HL-60/S4 treated with retinoic acid at 250 ng/mL for 4 days and 3 days (cell line): ENCODE data around the gene RPRD1B.
"Not testable (repeated sequence)": the region's sequence is repeated elsewhere in the genome, so short reads cannot be mapped to it uniquely, and the experiment has no call there.

Experiments
- in situ Hi-C: fragments of 300-500 bp; cut with MboI; formaldehyde crosslinking; loops from 2 replicates; pipeline ENCODE4 v1.7.0; 2022; ENCODE audit warnings: low sequenced_read_pairs

RPRD1B gene

DNA sequence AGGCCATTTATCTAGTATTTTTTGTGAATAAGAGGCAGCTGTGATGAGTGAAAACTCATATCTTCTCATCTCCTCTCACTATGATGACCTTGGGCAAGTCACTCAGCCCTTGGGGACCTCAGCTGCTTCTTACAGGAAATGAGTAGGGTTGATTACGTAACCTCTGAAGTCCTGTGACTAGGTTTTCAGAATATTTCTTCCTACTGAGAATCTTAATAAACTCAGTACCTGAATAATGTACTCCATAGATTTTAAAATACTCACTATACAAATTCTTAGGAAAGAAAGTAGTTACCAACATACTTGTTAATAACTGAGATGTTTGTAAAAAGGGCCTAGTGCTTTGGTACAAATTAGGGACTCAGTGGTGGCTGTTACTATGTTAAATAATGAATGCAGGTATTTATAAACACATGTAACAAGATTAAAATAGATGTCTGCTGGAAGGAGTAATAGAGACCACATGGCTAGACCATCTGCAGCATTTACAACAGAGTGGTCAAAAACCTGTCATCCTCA is 60.9 kb downstream of the RPRD1B start:
- in situ Hi-C loops: no loop called here

GRCh38 chr20:38095017-38095686 is 61.6 kb downstream of the RPRD1B start:
- in situ Hi-C loops: no loop called here

GRCh38 chr20:38098952-38099351 is 65.4 kb downstream of the RPRD1B start:
- in situ Hi-C loops: no loop called here

DNA sequence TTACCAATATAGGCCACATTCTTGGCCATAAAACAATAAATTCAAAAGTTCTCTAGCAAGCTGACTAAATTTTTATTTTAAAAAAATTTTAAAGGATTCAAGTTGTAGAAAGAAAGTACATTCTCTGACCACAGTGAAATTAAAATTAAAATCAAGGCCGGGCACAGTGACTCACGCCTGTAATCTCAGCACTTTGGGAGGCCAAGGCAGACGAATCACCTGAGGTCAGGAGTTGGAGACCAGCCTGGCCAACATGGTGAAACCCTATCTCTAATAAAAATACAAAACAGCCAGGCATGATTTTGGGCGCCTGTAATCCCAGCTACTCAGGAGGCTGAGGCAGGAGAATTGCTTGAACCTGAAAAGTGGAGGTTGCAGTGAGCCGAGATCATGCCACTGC is 68.7 kb downstream of the RPRD1B start:
- in situ Hi-C loops: not testable (repeated sequence)

- in situ Hi-C loops: no loop called here
Observed at GRCh38 chr20:38104285-38104684, 70.7 kb downstream of the RPRD1B start.

DNA sequence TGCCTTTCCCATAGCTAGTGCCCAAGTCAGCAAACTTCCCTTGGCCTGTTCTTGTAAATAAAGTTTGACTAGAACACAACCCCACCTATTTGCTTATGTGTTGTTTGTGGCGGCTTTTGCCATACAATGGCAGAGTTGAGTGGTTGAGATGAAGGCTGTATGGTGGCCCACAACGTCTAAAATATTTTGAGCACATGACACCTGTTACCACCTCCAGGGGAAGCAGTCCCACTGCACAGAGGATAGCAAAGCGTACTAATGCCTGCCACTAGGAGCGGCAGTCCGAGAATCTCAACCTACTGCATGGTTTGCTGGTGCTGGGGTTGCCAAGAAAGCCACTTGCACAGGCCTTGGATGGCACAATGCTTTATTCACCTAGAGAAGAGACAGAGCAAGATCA is 72.9 kb downstream of the RPRD1B start:
- in situ Hi-C loops: no loop called here

DNA sequence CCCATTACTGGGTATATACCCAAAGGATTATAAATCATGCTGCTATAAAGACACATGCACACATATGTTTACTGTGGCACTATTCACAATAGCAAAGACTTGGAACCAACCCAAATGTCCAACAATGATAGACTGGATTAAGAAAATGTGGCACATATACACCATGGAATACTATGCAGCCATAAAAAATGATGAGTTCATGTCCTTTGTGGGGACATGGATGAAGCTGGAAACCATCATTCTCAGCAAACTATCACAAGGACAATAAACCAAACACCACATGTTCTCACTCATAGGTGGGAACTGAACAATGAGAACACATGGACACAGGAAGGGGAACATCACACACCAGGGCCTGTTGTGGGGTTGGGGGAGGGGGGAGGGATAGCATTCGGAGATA is 73.8 kb downstream of the RPRD1B start:
- in situ Hi-C loops: not testable (repeated sequence)

DNA sequence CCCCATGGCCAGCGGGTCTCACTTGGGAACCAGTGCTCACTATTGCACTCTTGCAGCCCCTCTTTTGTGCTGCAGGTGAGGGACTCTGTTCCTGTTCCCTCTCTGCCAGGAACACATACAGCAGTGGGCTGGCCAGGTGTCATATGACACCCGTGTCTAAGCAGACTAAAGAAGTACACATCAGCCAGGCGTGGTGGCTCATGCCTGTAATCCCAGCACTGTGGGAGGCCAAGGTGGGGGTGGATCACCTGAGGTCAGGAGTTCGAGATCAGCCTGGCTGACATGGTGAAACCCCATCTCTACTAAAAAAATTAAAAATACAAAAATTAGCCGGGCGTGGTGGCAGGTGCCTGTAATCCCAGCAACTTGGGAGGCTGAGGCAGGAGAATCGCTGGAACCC is 74.4 kb downstream of the RPRD1B start:
- in situ Hi-C loops: not testable (repeated sequence)

GRCh38 chr20:38108438-38108985 is 75.0 kb downstream of the RPRD1B start:
- in situ Hi-C loops: no loop called here

DNA sequence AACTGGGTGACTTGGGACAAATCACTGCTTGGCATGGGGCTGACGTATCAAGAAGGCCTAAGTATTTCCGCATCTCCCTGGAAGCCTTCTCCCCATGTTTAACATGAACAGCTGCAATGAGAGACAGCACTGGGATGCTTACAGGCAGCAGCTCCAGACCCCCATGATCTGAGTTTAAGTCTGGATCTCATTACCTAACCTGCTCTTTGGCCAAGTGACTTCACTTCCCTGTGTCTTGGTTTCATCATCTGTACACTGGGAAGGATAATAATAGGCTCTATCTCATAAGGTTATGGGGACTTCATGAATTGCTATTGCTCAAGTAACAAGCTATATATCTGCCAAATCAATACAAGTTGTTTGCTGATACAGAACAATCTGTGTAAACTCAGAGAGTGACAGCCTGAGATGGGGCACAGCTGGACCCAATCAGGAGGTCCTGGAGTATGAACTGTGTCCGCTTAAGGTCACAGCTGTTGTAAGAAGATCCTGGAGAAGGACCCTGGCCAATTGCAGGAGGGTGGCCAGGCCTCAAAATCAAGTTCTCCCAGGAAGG is 75.5 kb downstream of the RPRD1B start:
- in situ Hi-C loops: no loop called here

- in situ Hi-C loops: no loop called here
Observed at GRCh38 chr20:38109591-38110524, 76.3 kb downstream of the RPRD1B start.

DNA sequence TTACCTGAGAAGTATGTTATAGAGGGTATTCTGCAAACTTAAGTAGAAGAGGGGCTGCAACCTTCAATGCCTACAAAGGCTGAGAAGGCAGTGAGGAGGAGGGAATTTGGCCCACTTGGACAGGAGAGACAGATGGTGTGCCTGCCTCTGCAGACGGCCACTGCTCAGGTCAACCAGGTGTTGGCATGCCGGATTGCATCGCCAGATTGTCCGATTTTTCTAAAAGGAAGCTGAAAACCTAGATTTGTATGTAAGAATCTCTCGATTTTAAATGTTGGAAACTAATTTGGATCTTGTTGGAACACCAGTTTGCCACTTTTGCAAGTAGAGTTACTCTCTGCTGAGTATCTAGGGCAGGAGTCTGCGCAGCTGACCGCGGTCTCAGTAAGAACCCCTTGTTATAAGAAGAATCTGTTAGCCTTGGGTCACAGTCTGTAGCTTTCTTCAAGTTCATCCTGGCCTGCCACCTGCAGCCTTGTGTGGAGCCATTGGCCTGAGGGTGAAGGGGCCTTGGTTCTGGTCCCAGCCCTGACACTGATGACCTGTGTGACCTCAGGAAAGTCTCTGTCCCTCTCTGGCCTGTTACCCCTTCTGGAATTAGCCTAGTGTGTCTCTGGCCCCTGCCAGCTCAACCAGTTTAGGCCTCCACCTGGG is 77.1 kb downstream of the RPRD1B start:
- in situ Hi-C loops: no loop called here

DNA sequence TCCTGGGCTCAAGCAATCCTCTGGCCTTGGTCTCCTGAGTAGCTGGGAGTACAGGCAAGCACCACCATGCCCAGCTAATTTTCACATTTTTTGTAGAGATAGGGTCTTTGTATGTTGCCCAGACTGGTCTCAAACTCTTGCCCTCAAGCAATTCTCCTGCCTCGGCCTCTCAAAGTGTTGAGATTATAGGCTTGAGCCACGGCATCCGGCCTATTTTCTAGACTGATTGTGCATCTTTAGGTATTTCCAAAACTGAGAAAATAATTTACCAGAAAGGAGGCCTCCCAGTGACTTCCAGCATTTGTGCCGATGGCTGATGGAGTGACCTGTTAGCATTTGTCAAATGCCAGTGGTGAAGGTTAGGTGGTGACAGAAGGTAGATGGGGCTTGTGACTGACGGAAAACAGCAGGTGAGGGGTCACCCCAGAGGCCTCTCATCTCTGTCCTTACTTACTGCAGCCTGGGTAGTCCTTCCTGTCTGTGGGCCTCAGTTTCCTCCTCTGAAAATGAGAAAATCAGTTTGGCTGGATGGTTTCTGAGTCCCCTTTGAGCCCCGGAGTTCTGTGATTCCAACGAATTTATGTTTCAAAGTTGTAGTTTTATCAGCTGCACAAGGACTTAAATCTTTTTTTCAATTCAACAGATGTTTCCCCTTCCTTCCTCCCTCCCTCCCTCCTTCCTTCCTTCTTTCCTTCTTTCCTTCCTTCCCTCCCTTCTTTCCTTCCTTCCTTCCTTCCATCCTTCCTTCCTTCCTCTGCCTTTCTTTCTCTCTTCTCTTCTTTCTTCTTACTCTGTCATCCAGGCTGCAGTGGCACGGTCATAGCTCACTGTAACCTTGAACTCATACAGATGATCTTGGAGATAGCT is 78.1 kb downstream of the RPRD1B start:
- in situ Hi-C loops: no loop called here

GRCh38 chr20:38112261-38112929 is 78.8 kb downstream of the RPRD1B start:
- in situ Hi-C loops: no loop called here

DNA sequence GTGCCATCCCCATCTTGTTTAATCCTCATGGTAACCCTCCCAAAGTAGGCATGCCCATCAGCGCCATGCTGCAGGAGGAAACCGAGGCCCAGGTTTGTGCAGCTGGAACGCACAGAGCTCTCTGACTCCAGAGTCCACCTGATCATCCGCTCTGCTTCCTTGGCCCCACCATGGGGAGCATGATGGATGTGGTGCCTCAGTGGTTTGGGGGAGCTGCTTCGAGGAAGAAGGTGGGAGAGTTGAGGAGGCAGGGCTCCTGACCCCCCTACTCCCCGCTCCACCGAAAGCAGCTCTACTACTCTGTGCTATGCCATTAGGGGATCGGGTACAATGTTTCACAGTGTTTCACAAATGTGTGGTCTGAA is 79.4 kb downstream of the RPRD1B start:
- in situ Hi-C loops: no loop called here

GRCh38 chr20:38113401-38114325 is 80.1 kb downstream of the RPRD1B start:
- in situ Hi-C loops: no loop called here

GRCh38 chr20:38114353-38114791 is 80.8 kb downstream of the RPRD1B start:
- in situ Hi-C loops: no loop called here

DNA sequence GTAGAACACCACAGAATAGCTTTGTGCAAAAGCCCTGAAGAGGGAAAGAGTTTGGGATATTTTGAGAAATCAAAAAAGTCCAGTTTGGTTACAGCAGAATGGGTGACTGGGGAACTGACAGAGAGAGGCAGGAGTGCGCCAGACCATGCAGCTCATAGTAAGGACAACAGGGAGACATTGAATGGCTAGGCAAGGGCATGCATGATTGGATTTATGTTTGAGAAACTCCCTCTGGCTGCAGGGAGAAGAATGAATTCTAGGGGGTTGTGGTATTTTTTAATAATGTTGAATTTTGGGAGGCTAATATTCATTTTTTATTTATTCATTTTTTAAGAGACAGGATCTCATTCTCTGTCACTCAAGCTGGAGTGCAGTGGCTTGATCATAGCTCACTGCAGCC is 81.7 kb downstream of the RPRD1B start:
- in situ Hi-C loops: no loop called here
